Ovary (tissue), 3 donors: ENCODE measurements around the gene RBM47.

Experiments
- CTCF ChIP-seq, 3 donors: fragments of 450-650 bp in 2 of 3; fragments of 200-600 bp in 1 of 3; IDR thresholded peaks; one replicate each; pipeline versions ENCODE4 v1.5.1 to v1.8.0; 2016 to 2022; ENCODE audit warnings: antibody characterized with exemption in 3 of 3, mild to moderate bottlenecking in 1 of 3
- POLR2A ChIP-seq: fragments of 450-650 bp; IDR thresholded peaks from one replicate; pipeline ENCODE4 v1.6.1; 2017; ENCODE audit warnings: antibody characterized with exemption, mild to moderate bottlenecking, moderate library complexity
- donor health status: DM: no; HTN: no; CAD: no.

GRCh38 chr4:40418430-40419230 is 211.0 kb downstream of the RBM47 start:
- TF ChIP-seq CTCF (IDR thresholded peaks at IDR 0.05) (no peak), POLR2A (no peak)
